Measurements from ENCODE around the gene NGFR. TPM values are rescaled to one million over a fixed set of nuclear protein-coding genes. Genes with fewer than 3 reads are reported as not detected.

Gene NGFR
- total and polyA plus RNA-seq, 3 donors from 2014 or later = 11.3 to 21.5 (median 20.6) TPM

DNA sequence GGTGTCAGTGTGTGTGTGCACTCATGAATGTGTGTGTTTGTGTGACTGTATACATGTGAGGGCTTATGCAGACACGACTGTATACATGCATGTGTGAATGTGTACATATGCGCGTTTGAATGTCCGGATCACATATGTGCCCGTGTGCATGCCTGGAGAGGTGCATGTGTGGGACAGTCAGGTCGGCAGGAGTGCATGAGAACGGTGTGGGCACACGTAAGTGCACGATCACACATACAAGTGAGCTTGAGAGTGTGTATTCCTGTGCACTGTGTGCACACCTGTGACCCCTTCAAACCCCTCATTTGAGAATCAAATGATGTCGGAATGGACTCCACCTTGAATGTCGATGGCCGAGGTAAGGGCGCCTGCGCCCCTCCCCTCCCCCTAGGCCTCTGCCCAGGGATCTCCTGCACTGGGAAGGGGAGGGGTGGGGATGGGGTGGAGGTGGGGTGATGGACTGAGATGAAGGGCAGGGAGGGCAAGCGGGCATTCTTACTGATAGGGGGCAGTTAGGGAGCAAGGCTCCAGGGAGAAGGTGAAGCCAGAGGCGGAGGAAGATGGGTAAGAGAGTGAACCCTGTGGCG, 601 bp upstream of the NGFR start:
- intact Hi-C loops (cut with DNase I; ENCODE audit: low total_unique reads) = no loop called here
- H3K27ac ChIP-seq = no peak overlapping the region
- no peaks in the 10 kb centered on the region for H3K27me3 ChIP-seq
- H3K4me1 ChIP-seq = peaks cover 24% of the 10 kb centered on the region
- DNase-seq = no peak
- H3K36me3 ChIP-seq (ENCODE audit: low read depth, missing control alignments) = no peaks in the 10 kb centered on the region
- H3K9me3 ChIP-seq = no peaks in the 10 kb centered on the region
- WGBS, 2 donors = 45 to 54% methylated on average over 16 to 17 of the region's 17 CpGs
- TF ChIP-seq, protein P1, sequence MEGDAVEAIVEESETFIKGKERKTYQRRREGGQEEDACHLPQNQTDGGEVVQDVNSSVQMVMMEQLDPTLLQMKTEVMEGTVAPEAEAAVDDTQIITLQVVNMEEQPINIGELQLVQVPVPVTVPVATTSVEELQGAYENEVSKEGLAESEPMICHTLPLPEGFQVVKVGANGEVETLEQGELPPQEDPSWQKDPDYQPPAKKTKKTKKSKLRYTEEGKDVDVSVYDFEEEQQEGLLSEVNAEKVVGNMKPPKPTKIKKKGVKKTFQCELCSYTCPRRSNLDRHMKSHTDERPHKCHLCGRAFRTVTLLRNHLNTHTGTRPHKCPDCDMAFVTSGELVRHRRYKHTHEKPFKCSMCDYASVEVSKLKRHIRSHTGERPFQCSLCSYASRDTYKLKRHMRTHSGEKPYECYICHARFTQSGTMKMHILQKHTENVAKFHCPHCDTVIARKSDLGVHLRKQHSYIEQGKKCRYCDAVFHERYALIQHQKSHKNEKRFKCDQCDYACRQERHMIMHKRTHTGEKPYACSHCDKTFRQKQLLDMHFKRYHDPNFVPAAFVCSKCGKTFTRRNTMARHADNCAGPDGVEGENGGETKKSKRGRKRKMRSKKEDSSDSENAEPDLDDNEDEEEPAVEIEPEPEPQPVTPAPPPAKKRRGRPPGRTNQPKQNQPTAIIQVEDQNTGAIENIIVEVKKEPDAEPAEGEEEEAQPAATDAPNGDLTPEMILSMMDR (IDR thresholded peaks at IDR 0.05) = no peak
- TF ChIP-seq POLR2A (IDR thresholded peaks at IDR 0.05) = no peak
- peak overlapping the region; percentile 45 to 52 for H3K4me3 ChIP-seq

DNA sequence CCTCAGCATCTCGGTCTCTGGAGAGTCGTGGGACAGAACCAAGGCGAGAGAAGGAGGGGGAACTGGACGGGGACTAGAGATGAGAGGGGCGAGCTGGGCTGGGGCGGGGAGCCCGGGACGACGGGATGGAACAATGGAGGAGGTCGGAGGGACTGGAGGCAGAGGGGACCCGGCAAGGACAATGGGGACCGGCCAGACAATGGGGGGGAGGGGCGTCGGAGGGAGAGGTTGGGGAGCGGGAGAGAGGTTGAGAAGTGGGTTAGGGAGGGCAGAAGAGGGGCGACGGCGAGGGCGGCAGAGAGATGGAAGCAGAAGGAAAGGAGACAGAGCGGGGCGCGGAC, 719 bp downstream of the NGFR start:
- Histone ChIP-seq H3K27me3 (no peaks in the 10 kb centered on the region), H3K27ac (no peak overlapping the region)

DNA sequence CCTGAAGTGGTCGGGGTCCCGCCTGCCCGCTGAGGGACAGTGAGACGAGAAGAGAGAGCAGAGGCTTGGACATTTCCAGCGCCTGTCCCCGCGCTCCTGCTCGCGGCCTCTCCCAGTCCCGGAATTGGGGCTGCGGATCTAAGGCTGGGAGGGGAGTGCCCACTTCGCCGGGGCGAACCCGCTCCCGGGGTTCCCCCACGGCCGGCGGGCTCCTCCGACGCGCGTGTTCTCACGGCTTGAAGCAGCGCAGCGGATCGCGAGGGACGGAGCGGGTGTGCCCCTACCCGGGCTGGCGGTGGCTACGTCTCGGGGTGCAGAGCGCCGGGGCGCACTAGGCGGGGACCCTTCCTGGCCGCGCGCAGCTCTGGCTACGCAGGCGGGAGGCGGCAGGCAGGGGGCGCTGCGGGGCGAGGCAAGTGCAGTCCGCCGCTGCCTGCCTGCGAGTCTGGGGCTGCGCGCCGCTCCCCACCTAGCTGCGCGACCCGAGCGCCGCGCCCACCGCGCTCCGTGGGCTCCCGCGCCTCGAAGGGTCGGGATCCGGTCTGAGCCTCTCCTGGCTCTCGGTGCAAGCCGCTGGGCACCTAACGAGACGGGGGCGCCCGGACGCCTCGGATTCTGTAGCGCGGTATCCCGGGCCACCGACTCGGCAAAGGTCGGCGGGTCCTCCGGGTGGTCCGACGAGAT, 1.2 kb downstream of the NGFR start:
- no peaks in the 10 kb centered on the region for H3K36me3 ChIP-seq (ENCODE audit: low read depth, missing control alignments)
- H3K27ac ChIP-seq = no peak overlapping the region
- H3K4me1 ChIP-seq = peaks cover 24% of the 10 kb centered on the region
- H3K27me3 ChIP-seq = no peaks in the 10 kb centered on the region
- intact Hi-C loops (cut with DNase I; ENCODE audit: low total_unique reads) = loop anchor here (5.0 kb wide), 1 partner anchor 56 kb away; no protein-coding TSS in a partner anchor
- H3K4me3 ChIP-seq = peak overlapping the region; percentile 45 to 52
- 2% methylated on average over 4 to 39 of the region's 85 CpGs for WGBS, 2 donors
- TF ChIP-seq, protein P1 (IDR thresholded peaks at IDR 0.05) = peak; percentile 82 to 92 (median 90)
- no peak for TF ChIP-seq POLR2A (IDR thresholded peaks at IDR 0.05)
- DNase-seq = peak; percentile 89
- no peaks in the 10 kb centered on the region for H3K9me3 ChIP-seq

More for the DNA sequence above, 719 bp downstream of the NGFR start:
- Histone ChIP-seq H3K4me3 (peak overlapping the region; percentile 45 to 52), H3K36me3 (ENCODE audit: low read depth, missing control alignments) (no peaks in the 10 kb centered on the region), H3K9me3 (no peaks in the 10 kb centered on the region), H3K4me1 (peaks cover 24% of the 10 kb centered on the region)
- intact Hi-C loops (cut with DNase I; ENCODE audit: low total_unique reads) = loop anchor here (5.0 kb wide), 1 partner anchor 56 kb away; no protein-coding TSS in a partner anchor
- 1% methylated on average over 22 of the region's 22 CpGs for WGBS, 2 donors
- DNase-seq = no peak
- no peak for TF ChIP-seq POLR2A (IDR thresholded peaks at IDR 0.05)
- TF ChIP-seq, protein P1 (IDR thresholded peaks at IDR 0.05) = no peak

DNA sequence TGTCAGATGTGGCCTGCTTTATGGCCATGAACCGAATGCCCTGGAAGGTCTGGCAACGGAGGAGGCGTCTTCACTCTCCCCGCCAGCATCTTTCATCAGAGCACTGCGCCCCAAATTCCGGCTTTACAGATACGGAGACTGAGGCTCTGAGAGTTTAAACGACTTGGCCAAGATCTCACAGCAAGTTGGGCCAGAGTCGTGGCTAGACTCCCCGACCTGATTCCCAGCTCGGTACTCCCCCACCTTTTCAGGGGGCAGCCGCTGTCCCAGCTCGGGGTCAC, 1.7 kb downstream of the NGFR start:
- H3K4me1 ChIP-seq = peaks cover 24% of the 10 kb centered on the region
- TF ChIP-seq, protein P1 (IDR thresholded peaks at IDR 0.05) = no peak
- no peak for TF ChIP-seq POLR2A (IDR thresholded peaks at IDR 0.05)
- peak overlapping the region; percentile 45 to 52 for H3K4me3 ChIP-seq
- no peaks in the 10 kb centered on the region for H3K27me3 ChIP-seq
- WGBS, 2 donors = 3% methylated on average over 11 of the region's 13 CpGs; no CpG with 5 or more reads in 1 of the 2 donors
- no peak for DNase-seq
- H3K9me3 ChIP-seq = no peaks in the 10 kb centered on the region
- H3K27ac ChIP-seq = peak overlapping the region in 1 of 2 donors; percentile 24
- H3K36me3 ChIP-seq (ENCODE audit: low read depth, missing control alignments) = no peaks in the 10 kb centered on the region
- intact Hi-C loops (cut with DNase I; ENCODE audit: low total_unique reads) = loop anchor here (5.0 kb wide), 1 partner anchor 55 kb away; no protein-coding TSS in a partner anchor

Measured in testis (tissue), 3 donors.